ENCODE data around the gene NOD2.

The NOD2 gene

GRCh38 chr16:50652836-50653425, 40.5 kb upstream of the NOD2 start:
- no peak for DNase-seq (ENCODE audit: low read depth, low spot score)
- in situ Hi-C loops (cut with HindIII; ENCODE audit: low sequenced_read_pairs) = no loop called here
- TF ChIP-seq CTCF (IDR thresholded peaks at IDR 0.05; ENCODE audit: low read depth, low read length) = no peak

GRCh38 chr16:50653633-50654519, 39.5 kb upstream of the NOD2 start:
- in situ Hi-C loops (cut with HindIII; ENCODE audit: low sequenced_read_pairs) = no loop called here
- no peak for TF ChIP-seq CTCF (IDR thresholded peaks at IDR 0.05; ENCODE audit: low read depth, low read length)
- no peak for DNase-seq (ENCODE audit: low read depth, low spot score)
- H3K4me3 ChIP-seq (ENCODE audit: low read depth, low read length) = no peak overlapping the region

More at GRCh38 chr16:50652836-50653425, 40.5 kb upstream of the NOD2 start:
- H3K4me3 ChIP-seq (ENCODE audit: low read depth, low read length) = no peak overlapping the region

GRCh38 chr16:50655558-50656055, 37.8 kb upstream of the NOD2 start:
- in situ Hi-C loops (cut with HindIII; ENCODE audit: low sequenced_read_pairs) = no loop called here
- no peak for TF ChIP-seq CTCF (IDR thresholded peaks at IDR 0.05; ENCODE audit: low read depth, low read length)
- H3K4me3 ChIP-seq (ENCODE audit: low read depth, low read length) = no peak overlapping the region
- no peak for DNase-seq (ENCODE audit: low read depth, low spot score)

- H3K4me3 ChIP-seq (ENCODE audit: low read depth, low read length) = no peak overlapping the region
- DNase-seq (ENCODE audit: low read depth, low spot score) = no peak
- no peak for TF ChIP-seq CTCF (IDR thresholded peaks at IDR 0.05; ENCODE audit: low read depth, low read length)
- in situ Hi-C loops (cut with HindIII; ENCODE audit: low sequenced_read_pairs) = no loop called here
These were observed 36.2 kb upstream of the NOD2 start for GRCh38 chr16:50657241-50657640.

GRCh38 chr16:50659806-50660205, 33.6 kb upstream of the NOD2 start:
- in situ Hi-C loops (cut with HindIII; ENCODE audit: low sequenced_read_pairs) = no loop called here
- H3K4me3 ChIP-seq (ENCODE audit: low read depth, low read length) = no peak overlapping the region
- no peak for DNase-seq (ENCODE audit: low read depth, low spot score)
- TF ChIP-seq CTCF (IDR thresholded peaks at IDR 0.05; ENCODE audit: low read depth, low read length) = no peak

- H3K4me3 ChIP-seq (ENCODE audit: low read depth, low read length) = no peak overlapping the region
- in situ Hi-C loops (cut with HindIII; ENCODE audit: low sequenced_read_pairs) = no loop called here
- TF ChIP-seq CTCF (IDR thresholded peaks at IDR 0.05; ENCODE audit: low read depth, low read length) = no peak
- DNase-seq (ENCODE audit: low read depth, low spot score) = no peak
These were observed 31.0 kb upstream of the NOD2 start for GRCh38 chr16:50662306-50662940.
